H7 (cell line): ENCODE data around the gene SHROOM3. TPM values are rescaled to one million over a fixed set of nuclear protein-coding genes. Genes with fewer than 3 reads are reported as not detected.

Source experiments
- DNase-seq: peaks from one replicate; pipeline ENCODE4 v3.0.0; 2012
- H3K27me3 ChIP-seq: 2 replicates; pipeline ENCODE4 v1.6.0; 2011; ENCODE audit warnings: mild to moderate bottlenecking, low read length; ENCODE audit not compliant: control insufficient read depth, insufficient read depth
- H3K36me3 ChIP-seq: replicated peaks from 2 replicates; pipeline ENCODE4 v1.5.1; 2011; ENCODE audit warnings: low read length; ENCODE audit not compliant: control insufficient read depth, insufficient read depth
- H3K4me3 ChIP-seq: 2 replicates; pipeline ENCODE4 v1.5.1; 2011; ENCODE audit warnings: low read depth, mild to moderate bottlenecking, control low read depth, low read length, moderate library complexity; ENCODE audit not compliant: insufficient read depth
- total RNA-seq: library from RNA; depleted of rRNA; stranded (reverse); fragments of >200 nt; shearing (Covaris generic); gene quantifications from 2 replicates; pipeline ENCODE4 v1.2.3, GENCODE V29; 2014

Gene SHROOM3
- total RNA-seq, 1 experiment from 2014 or later: 52.8 TPM

DNA sequence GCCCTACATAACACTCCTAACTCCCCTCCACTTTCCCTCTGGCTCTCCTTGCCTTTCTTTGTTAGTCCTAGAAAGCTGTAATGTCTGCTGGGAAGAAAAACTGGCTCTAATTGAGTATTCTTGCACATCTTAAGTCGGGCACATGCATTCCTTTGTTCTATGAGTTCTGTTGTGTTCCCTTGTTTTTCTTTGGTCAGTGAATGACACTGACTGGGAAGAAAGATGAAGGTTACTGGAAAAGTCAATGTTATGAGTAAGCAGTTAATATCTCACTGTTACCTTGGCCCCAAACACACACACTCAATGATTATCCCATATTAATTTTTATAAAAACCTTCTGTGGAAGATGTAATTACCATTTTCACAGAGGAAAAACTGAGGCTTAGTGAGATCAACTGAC lies 247.0 kb downstream of the SHROOM3 start:
- no peaks in the 10 kb centered on the region for H3K27me3 ChIP-seq
- DNase-seq: no peak
- H3K36me3 ChIP-seq: no peaks in the 10 kb centered on the region
- H3K4me3 ChIP-seq: no peak overlapping the region

DNA sequence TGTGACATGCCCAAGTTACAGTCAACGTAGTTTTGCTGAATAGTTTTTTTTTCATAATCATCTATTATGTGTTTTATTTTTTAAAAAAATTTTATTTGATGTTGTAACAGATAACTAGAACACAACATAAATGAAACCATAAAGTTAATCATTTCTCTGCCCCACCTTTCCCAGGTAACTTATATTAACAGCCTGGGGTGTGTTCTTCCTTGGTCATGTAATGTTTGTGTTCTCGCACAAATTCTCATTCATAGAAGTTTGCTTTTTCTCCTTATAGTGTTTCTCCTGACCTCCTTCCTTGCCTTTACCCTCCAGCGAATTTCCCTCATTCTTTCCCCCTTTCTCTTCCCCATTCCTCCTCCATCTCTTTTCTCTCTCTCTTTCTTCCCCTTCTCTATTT lies 248.1 kb downstream of the SHROOM3 start:
- DNase-seq: no peak

DNA sequence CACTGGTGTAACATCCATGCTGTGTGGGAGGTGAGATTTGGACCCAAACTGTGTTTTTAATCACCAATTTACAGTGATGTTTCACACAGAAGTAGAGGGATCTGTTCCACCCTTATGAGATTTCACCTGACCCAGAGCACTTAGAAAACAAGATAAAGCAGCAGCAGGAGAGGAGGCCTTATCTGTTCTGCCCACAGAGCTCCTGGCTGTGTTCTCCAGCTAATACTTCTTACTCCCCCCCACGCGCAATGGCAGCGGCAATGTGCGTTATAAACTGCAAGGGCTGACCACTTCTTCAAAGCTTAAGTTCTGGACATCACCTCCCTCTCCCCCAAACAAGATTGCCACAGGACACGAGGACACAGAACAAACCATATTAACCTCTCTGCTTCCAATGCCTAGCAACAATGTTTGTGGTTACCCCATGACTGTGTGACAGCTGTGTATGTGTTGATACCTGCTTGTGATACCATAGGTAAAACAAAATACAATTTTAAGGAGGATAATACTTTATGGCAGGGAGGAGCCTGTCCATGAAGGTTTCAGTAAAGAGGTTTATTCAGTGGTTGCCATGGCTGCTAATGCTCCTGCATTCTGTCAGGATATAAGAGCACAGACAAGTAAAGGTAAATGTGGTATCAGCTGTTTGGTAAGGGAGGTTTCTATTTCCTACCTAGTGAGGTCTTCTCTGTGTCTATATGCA lies 252.9 kb downstream of the SHROOM3 start:
- H3K4me3 ChIP-seq: no peak overlapping the region
- H3K27me3 ChIP-seq: no peaks in the 10 kb centered on the region
- no peak for DNase-seq
- no peaks in the 10 kb centered on the region for H3K36me3 ChIP-seq

More for the DNA sequence above, 248.1 kb downstream of the SHROOM3 start:
- Histone ChIP-seq H3K36me3 (no peaks in the 10 kb centered on the region), H3K4me3 (no peak overlapping the region), H3K27me3 (no peaks in the 10 kb centered on the region)

DNA sequence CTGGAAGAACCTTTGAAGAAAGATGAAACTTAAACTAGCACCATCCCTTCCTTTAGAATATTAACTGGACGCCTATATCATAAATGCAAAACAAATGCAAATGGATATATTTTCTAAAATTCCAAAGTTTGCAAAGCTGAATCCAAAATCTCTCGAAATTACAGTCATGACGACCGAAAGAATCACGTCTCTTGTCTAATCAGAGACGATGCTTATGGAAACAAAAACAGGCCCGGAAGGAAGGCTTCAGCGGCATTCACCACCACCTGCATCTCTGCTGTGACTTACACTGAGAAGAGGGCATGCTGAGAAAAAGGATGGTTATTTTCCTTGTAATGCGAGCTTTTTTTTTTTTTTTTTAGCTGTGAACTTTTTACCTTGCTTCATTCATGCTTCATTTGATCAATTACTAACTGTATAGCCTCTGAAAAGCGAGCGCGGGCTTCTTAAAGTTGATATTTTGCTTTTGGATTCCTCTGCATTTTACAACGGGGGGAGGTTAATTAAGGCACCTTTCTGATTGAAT lies 253.7 kb downstream of the SHROOM3 start:
- H3K4me3 ChIP-seq: peak overlapping the region; percentile 76
- no peaks in the 10 kb centered on the region for H3K27me3 ChIP-seq
- H3K36me3 ChIP-seq: no peaks in the 10 kb centered on the region
- no peak for DNase-seq

DNA sequence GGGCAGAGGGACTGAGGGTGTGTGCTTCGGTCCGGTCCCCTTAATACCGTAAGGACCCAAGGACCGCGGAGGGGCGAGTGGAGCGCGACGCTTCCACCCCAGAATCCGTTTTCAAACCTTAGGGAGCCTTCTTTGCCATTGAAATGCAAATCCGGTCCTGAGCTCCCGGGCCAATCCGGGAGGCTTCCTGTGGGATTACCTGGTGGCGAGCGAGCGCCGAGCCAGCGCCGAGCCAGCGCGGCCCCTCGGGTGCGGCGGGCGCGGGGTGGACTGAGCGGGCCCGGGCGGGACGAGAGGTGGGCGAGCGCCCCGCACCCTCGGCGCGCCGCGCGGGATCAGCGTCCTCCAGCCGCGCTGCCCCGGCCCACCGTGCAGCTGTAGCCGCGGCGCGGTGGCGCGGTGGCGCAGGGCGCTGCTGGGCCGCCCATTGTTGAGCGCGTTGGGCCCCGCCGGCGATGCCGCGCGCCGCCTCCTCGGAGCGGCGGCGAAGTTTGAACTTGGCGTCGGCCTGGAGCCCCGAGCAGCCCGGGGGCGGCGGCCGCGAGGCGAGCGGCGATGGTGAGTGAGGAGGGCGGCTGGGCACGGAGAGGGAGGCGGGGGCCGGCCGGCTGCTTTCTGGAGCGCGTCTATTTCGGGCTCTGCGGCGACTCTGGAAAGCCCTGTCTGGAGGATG lies 254.3 kb downstream of the SHROOM3 start:
- Histone ChIP-seq H3K36me3 (no peaks in the 10 kb centered on the region), H3K27me3 (no peaks in the 10 kb centered on the region), H3K4me3 (peak overlapping the region; percentile 76)
- peak; percentile 91 for DNase-seq

DNA sequence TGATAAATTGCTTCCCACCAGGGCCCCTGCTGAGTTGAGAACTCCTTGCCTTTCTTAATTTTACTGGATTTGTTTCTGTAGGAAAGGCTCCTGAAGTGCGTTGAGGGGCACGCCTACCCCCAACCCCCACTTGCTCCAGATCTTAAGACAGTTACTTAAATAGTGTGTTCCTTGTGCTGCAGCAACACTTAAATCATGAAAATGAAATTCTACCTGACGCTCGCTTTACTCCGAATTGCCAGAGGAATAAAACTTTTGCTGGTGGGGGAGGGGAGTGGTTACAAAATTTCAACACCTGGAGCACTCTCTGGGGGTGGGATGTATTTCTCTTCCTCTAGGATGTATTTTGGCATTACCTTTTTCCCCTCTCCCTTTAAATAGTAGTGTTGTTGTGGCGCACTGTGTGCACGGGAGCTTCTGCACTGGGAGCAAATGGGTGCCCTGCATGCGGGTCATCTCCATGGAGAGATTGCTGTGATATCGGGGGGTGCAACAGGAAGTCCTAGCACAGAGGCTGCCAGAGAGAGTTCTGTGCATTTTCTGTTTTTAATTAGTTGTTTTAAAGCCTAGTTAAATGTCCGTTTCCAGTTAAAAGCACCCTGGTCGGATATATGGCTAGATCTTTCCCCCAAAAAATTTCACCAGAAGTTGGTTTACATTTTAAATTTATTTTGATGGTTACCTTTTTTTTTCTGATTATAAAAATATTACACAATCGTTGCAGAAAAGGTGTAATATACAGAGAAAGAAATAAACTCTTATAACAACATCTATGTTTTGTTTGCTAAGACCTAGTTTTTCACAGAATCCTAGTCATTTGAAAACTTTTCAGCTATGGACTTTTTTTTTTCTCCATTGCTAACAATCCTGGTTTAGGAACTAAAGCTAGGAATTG lies 255.2 kb downstream of the SHROOM3 start:
- no peaks in the 10 kb centered on the region for H3K27me3 ChIP-seq
- H3K4me3 ChIP-seq: peak overlapping the region; percentile 76
- H3K36me3 ChIP-seq: no peaks in the 10 kb centered on the region
- peak; percentile 17 for DNase-seq

DNA sequence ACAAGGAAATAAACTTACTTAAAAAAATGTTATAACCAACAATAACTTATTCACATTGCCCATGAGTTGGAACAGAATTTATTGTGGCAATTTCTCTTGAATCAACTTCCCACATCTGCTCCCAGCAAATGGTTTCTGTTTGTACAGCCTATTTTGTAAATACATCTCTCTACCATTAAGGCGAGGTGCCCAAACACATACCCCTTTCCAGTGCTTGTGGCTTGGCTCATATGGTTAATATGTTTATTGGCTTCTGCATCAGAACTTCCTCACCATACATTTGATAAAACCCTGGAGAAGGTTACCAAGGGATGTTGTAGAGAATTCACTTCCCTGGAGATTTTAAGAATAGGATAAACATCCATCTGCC lies 255.9 kb downstream of the SHROOM3 start:
- H3K36me3 ChIP-seq: no peaks in the 10 kb centered on the region
- DNase-seq: no peak
- no peak overlapping the region for H3K4me3 ChIP-seq
- H3K27me3 ChIP-seq: no peaks in the 10 kb centered on the region

DNA sequence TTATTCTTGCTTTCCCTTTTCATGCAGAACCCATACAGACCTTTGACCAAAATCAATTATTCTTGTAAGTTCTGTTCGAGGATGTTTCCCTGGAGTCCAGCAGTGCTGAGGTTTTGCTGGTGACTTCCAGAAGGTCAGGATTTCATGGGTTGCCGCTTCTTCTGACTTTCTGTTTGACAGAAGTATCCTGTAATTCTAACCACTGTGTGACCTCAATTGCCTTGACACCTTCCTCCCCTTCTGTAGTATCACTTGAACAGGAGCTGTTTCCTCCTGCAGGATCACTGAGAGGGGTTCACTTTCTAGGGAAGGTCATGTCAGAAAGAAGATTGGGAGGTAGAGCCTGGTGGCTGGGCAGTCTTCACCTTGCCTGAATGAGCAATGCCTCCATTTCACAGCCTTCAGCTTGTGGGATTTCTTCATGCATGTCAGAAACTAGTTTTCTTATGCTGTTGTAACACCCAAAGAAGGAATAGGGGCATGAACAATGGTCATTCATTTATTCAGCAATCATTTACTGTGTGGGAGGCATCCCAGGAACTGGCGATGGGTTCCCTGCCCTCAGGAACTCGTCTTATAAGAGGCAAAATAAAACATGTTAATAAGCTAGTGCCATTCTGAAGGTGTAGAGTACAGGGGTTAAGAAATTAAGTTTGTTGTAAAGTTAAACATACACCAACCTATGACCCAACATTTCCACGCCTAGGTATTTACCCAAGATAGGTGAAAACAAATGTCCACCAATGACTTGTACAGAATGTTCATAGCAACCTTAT lies 257.0 kb downstream of the SHROOM3 start:
- H3K27me3 ChIP-seq: no peaks in the 10 kb centered on the region
- no peak overlapping the region for H3K4me3 ChIP-seq
- DNase-seq: no peak
- no peaks in the 10 kb centered on the region for H3K36me3 ChIP-seq

DNA sequence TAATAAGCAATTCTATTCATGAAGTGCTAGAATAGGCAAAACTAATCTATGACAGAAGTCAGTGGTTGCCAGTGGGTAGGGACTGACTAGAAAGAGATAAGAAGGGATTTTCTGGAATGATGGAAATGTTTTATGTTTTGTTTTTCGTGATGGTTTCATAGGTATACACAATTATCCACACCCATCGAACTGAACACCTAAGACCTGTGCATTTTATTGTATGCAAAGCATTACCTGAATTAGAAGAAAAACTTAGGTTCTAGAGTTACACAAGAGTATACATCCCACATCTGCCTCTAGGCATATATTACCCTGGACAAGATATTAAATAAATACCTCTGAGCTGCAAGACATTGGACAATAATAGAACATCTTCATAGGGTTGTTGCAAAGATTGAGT lies 257.7 kb downstream of the SHROOM3 start:
- H3K36me3 ChIP-seq: no peaks in the 10 kb centered on the region
- H3K4me3 ChIP-seq: no peak overlapping the region
- no peaks in the 10 kb centered on the region for H3K27me3 ChIP-seq
- DNase-seq: no peak

DNA sequence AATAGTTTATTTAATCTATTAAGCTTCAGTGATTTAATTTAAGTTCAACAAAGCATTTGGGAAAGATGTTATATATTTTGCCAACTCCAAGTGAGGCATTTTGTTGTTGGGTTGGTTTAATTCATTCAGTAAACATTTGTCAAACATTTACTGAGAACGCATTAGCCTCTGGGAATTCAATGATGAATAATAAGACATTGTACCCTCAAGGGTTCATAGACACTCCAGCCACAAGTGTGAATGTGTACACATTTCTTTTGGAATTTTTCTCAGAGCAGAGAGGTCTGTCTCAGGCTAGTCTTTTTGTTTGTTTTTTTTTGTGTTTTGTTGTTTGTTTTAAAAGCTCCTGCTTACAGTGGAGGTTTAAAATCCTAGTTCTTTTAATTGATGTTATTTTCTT lies 259.0 kb downstream of the SHROOM3 start:
- no peaks in the 10 kb centered on the region for H3K36me3 ChIP-seq
- no peak for DNase-seq
- H3K4me3 ChIP-seq: no peak overlapping the region
- H3K27me3 ChIP-seq: no peaks in the 10 kb centered on the region

DNA sequence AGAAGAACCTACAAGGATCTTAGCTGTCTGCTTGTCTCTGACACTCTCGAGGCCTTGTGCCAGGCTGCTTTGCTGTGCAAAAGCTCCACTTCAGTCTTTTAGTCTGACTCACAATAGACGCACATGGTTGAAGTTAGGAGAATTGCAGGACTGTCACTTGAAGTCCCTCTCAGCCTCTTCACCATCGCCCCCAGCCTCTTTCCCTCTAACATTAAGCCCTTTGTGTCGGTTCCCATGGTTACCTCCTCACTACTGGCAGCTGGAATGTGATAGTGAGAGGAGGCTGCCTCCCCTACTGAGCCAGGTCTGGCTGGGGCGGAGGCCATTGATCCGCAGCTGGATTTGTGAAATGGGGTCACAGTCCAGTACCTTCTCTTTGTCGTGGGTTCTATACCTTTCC lies 261.1 kb downstream of the SHROOM3 start:
- H3K27me3 ChIP-seq: no peaks in the 10 kb centered on the region
- peak; percentile 62 for DNase-seq
- H3K36me3 ChIP-seq: no peaks in the 10 kb centered on the region; the same call in 1 of the 2 replicates
- no peak overlapping the region for H3K4me3 ChIP-seq

DNA sequence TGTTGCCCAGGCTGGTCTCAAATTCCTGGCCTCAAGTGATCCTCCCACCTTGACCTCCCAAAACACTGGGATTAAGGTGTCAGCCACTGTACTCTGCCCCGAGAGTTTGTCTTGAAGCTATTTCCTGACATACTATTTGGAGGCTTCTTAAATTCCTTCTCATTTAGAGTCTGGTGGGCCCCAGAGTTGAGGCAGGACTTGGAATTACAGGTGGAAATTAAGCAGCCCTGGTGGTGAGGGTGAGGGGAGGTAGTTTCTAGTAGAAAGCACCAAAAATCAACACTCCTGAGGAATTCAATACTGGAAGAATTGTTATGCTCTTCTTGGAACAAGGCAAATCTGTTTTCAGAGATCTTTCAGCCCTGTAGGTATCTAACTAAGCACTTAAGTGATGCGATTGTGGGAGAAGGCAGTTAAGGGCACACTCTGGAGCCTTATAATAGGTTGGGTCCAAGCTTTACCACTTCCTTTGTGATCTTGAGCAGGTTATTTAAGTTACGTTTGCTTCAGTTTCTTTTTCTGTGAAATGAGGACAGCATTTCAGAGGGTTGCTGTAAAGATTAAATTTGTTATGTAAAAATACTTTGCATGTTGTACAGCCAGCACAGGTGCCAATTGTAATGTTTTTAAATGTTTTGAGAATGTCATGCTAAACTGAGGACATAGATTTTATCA lies 262.2 kb downstream of the SHROOM3 start:
- no peaks in the 10 kb centered on the region; the same call in 1 of the 2 replicates for H3K36me3 ChIP-seq
- H3K4me3 ChIP-seq: no peak overlapping the region
- DNase-seq: no peak
- no peaks in the 10 kb centered on the region for H3K27me3 ChIP-seq

DNA sequence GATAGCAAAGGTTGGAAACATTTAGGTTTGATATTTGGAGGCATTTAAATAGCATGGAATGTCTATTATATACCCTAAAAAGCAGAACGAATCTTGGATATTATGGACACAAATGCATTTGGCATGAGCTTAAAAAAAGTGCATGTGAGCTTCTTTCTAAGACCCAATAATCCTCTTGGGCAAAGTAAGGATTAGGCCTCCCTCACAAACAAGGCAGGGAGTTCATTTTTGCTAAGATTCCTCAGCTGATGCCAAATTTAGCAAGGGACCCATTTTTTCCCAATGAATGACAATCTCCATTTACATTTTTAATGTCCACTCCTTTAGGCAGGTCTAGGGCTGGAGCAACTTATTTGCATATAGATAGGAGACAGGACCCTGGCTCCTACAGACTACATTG lies 263.1 kb downstream of the SHROOM3 start:
- no peaks in the 10 kb centered on the region for H3K27me3 ChIP-seq
- DNase-seq: no peak
- H3K4me3 ChIP-seq: no peak overlapping the region
- H3K36me3 ChIP-seq: no peaks in the 10 kb centered on the region; the same call in 1 of the 2 replicates
